Spleen (tissue), 7 donors: ENCODE data around the gene TMIE.

Source experiments
- CTCF ChIP-seq, 11 experiments: fragments of 200-600 bp in 7 of 11; fragments of 450-650 bp in 4 of 11; sonication (generic) in 4 of 11; IDR thresholded peaks in 8 of 11; conservative IDR thresholded peaks in 3 of 11; 1 replicate in 7 of 11; 2 replicates in 4 of 11; pipeline versions ENCODE4 v1.4.0 to v1.8.0; 2016 to 2021; ENCODE audit warnings: antibody characterized with exemption in 11 of 11, inconsistent platforms in 4 of 11, mild to moderate bottlenecking in 1 of 11
- POLR2AphosphoS5 ChIP-seq, 3 donors: sonication (generic); formaldehyde crosslinking; IDR thresholded peaks; one replicate each; pipeline ENCODE4 v1.5.1; 2017; ENCODE audit warnings: antibody characterized with exemption in 3 of 3
- donor health status: DM: no; HTN: no; CAD: no; lungs with moderate emphysema.
- donor health status: DM: no; HTN: no; CAD: no.
- donor health status: DM: no; HTN: no; CAD: no.

DNA sequence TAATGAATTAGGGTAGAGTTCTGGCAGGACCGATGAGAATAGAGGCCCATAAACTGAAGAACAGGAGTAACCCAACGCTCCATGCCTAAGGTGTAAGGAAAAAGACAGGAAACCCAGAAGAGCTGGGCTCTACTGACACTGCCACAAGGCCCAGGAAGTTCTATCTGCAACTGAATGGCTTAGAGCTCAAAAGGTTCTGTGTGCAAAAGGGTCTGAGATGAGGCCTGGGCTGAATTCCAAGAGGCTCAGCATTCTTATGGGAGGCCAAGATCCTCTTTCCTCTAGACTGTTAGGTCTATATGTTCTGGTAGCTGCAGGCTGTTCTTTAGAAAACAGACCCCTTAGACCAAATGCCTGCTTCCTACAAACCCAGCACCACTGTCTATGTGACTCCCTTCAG lies 47.0 kb downstream of the TMIE start:
- TF ChIP-seq CTCF (IDR thresholded peaks at IDR 0.05 in 8 of 11, conservative IDR thresholded peaks at IDR 0.05 in 3 of 11) (no peak), POLR2AphosphoS5 (IDR thresholded peaks at IDR 0.05) (no peak)
